Endothelial cell of umbilical vein (primary cell): ENCODE measurements around the gene NUMBL. TPM values are rescaled to one million over a fixed set of nuclear protein-coding genes. Genes with fewer than 3 reads are reported as not detected.

Experiments used
- BruUV-seq: library from RNA; stranded (reverse); fragments of 400-500 nt; replicated peaks from 2 replicates; lab custom pipeline; 2021; lab: Mats Ljungman, UMichigan
- CTCF ChIA-PET: fragments of 300-600, 350-600 bp; sonication (Branson Sonifier 250); formaldehyde crosslinking; loops from one replicate; lab custom pipeline; 2021; ENCODE audit warnings: antibody characterized with exemption, inconsistent platforms; lab: Charles Lee
- POLR2A ChIA-PET: fragments of 300-600, 350-600 bp; sonication (Branson Sonifier 250); formaldehyde crosslinking; loops from one replicate; lab custom pipeline; 2021; ENCODE audit warnings: antibody characterized with exemption, inconsistent platforms; lab: Charles Lee
- DNase-seq: peaks from one replicate; pipeline ENCODE4 v3.0.0-alpha.2; 2011; ENCODE audit warnings: low read depth, low spot score
- FAIRE-seq: peaks from 2 replicates; lab custom pipeline; 2011; peaks lifted over from hg19 to GRCh38; lab: Jason Lieb, UNC
- H2AFZ ChIP-seq: 2 replicates; pipeline ENCODE4 v1.6.0; 2012; ENCODE audit warnings: low read depth, low read length, control low read depth, inconsistent platforms
- H3K27ac ChIP-seq: 2 replicates; pipeline ENCODE4 v1.5.1; 2011; ENCODE audit warnings: low read depth, mild to moderate bottlenecking, control low read depth, low read length, moderate library complexity; ENCODE audit not compliant: insufficient read depth
- H3K27me3 ChIP-seq, 2 experiments: 2 replicates each; pipeline versions ENCODE4 v1.6.0 to v1.6.1; 2011; ENCODE audit warnings: low read length in 2 of 2, mixed read lengths in 1 of 2; ENCODE audit not compliant: control insufficient read depth in 2 of 2, insufficient read depth in 2 of 2
- H3K36me3 ChIP-seq, 2 experiments: 2 replicates in 1 of 2; 3 replicates in 1 of 2; pipeline ENCODE4 v1.5.1; 2011; ENCODE audit warnings: low read length in 2 of 2, mild to moderate bottlenecking in 1 of 2, moderate library complexity in 1 of 2; ENCODE audit not compliant: control insufficient read depth in 2 of 2, insufficient read depth in 2 of 2; ENCODE audit errors: extremely low read depth in 1 of 2
- H3K4me1 ChIP-seq: 3 replicates; pipeline ENCODE4 v1.5.1; 2011; ENCODE audit warnings: mild to moderate bottlenecking, low read length; ENCODE audit not compliant: control insufficient read depth, insufficient read depth; ENCODE audit errors: extremely low read depth
- H3K4me2 ChIP-seq: 2 replicates; pipeline ENCODE4 v1.6.1; 2011; ENCODE audit warnings: low read length, control low read depth, mixed read lengths; ENCODE audit not compliant: insufficient read depth
- H3K4me3 ChIP-seq, 3 experiments: fragments of 200-600 bp in 1 of 3; sonication (generic), shearing (Covaris generic) in 1 of 3; replicated peaks in 1 of 3; 2 replicates each; pipeline ENCODE4 v1.5.1; 2011 to 2016; ENCODE audit warnings: control low read depth in 3 of 3, low read length in 3 of 3, mild to moderate bottlenecking in 2 of 3, inconsistent platforms in 1 of 3, low read depth in 1 of 3, moderate library complexity in 1 of 3; ENCODE audit not compliant: insufficient read depth in 1 of 3
- H3K79me2 ChIP-seq: 2 replicates; pipeline ENCODE4 v1.6.0; 2012; ENCODE audit warnings: low read length, inconsistent platforms; ENCODE audit not compliant: control insufficient read depth, insufficient read depth
- H3K9ac ChIP-seq: replicated peaks from 2 replicates; pipeline ENCODE3; 2011; ENCODE audit warnings: low read length, control low read depth; ENCODE audit not compliant: insufficient read depth; ENCODE audit errors: extremely low read depth
- H3K9me1 ChIP-seq: replicated peaks from 3 replicates; pipeline ENCODE4 v1.6.0; 2011; ENCODE audit warnings: mild to moderate bottlenecking, low read length; ENCODE audit not compliant: control insufficient read depth, insufficient read depth; ENCODE audit errors: extremely low read depth
- H3K9me3 ChIP-seq: replicated peaks from 2 replicates; pipeline ENCODE4 v1.5.1; 2012; ENCODE audit warnings: low read length, inconsistent platforms; ENCODE audit not compliant: control insufficient read depth, insufficient read depth
- H4K20me1 ChIP-seq: replicated peaks from 2 replicates; pipeline ENCODE3; 2011; ENCODE audit warnings: mild to moderate bottlenecking, low read length; ENCODE audit not compliant: control insufficient read depth, insufficient read depth; ENCODE audit errors: extremely low read depth
- CTCF ChIP-seq, 2 donors: IDR thresholded peaks; 1 replicate in 1 of 2; 2 replicates in 1 of 2; pipeline ENCODE4 v1.5.1; 2011; ENCODE audit warnings: low read length in 2 of 2, mild to moderate bottlenecking in 2 of 2, moderate library complexity in 2 of 2, control low read depth in 1 of 2, inconsistent platforms in 1 of 2, low read depth in 1 of 2; ENCODE audit not compliant: insufficient read depth in 1 of 2; ENCODE audit errors: extremely low read depth in 1 of 2
- EZH2 ChIP-seq: IDR thresholded peaks from 2 replicates; pipeline ENCODE4 v1.6.1; 2012; ENCODE audit warnings: borderline replicate concordance, low read depth, mild to moderate bottlenecking, moderate library complexity, low read length, inconsistent platforms; ENCODE audit not compliant: severe bottlenecking
- FOS ChIP-seq: IDR thresholded peaks from 2 replicates; pipeline ENCODE4 v1.6.1; 2011; ENCODE audit warnings: mild to moderate bottlenecking, low read length, moderate library complexity, borderline replicate concordance; ENCODE audit not compliant: insufficient read depth
- GATA2 ChIP-seq: IDR thresholded peaks from 2 replicates; pipeline ENCODE4 v1.7.0; 2011; ENCODE audit warnings: low read depth, mild to moderate bottlenecking, moderate library complexity, mixed read lengths, low read length; ENCODE audit not compliant: insufficient read length, insufficient read depth
- MAX ChIP-seq: IDR thresholded peaks from 2 replicates; pipeline ENCODE4 v1.6.1; 2011; ENCODE audit not compliant: insufficient read depth, insufficient read length
- MYC ChIP-seq: IDR thresholded peaks from one replicate; pipeline ENCODE4 v1.6.1; 2011; ENCODE audit warnings: mild to moderate bottlenecking, low read depth, low read length
- POLR2A ChIP-seq: IDR thresholded peaks from 2 replicates; pipeline ENCODE4 v1.6.1; 2012; ENCODE audit warnings: low read depth, mild to moderate bottlenecking, control low read depth, low read length
- POLR2AphosphoS5 ChIP-seq: IDR thresholded peaks from 2 replicates; pipeline ENCODE4 v1.6.1; 2012; ENCODE audit warnings: low read depth, mild to moderate bottlenecking, control low read depth, low read length, moderate library complexity; ENCODE audit not compliant: insufficient read depth
- dilution Hi-C: fragments of 300-500 bp; cut with MboI; formaldehyde crosslinking; loops from one replicate; pipeline ENCODE4 v1.15.0; 2019; ENCODE audit warnings: low sequenced_read_pairs; ENCODE audit not compliant: extremely low pct_ligation_motif_present
- intact Hi-C: fragments of 100-400 bp; cut with micrococcal nuclease; formaldehyde crosslinking; loops from one replicate; pipeline ENCODE4 v1.10.0; 2022
- polyA plus RNA-seq, 4 experiments: library from polyadenylated mRNA; depleted of rRNA in 3 of 4; stranded (reverse) in 3 of 4; unstranded in 1 of 4; fragments of >200 nt; gene quantifications; 2 replicates each; pipeline versions ENCODE4 v1.2.1 to v1.2.3, GENCODE V29; 2011 to 2012; ENCODE audit warnings: missing spikeins in 1 of 4
- total RNA-seq: library from RNA; stranded (reverse); gene quantifications from 2 replicates; pipeline ENCODE4 v1.2.3, GENCODE V29; 2021

The NUMBL gene
- total and polyA plus RNA-seq, 2 donors (not counting 3 experiments of a cell fraction or from before 2014, with no cell fraction given) = 21.5 to 46.7 TPM

- no peak for TF ChIP-seq POLR2A
- no peak for TF ChIP-seq MYC
- TF ChIP-seq POLR2AphosphoS5 = no peak
- TF ChIP-seq CTCF (IDR thresholded peaks at IDR 0.05; ENCODE audit: extremely low read depth in 1 of 2, insufficient read depth in 1 of 2, low read depth in 1 of 2, low read length in 2 of 2) = no peak
- no peak for TF ChIP-seq FOS
- TF ChIP-seq EZH2 = no peak
- TF ChIP-seq GATA2 = no peak
- no peak for TF ChIP-seq MAX
- Histone ChIP-seq H3K9ac (no peak overlapping the region), H3K27me3 (no peaks in the 10 kb centered on the region), H3K4me1 (no peaks in the 10 kb centered on the region), H4K20me1 (no peaks in the 10 kb centered on the region), H3K9me1 (no peaks in the 10 kb centered on the region), H3K79me2 (no peaks in the 10 kb centered on the region), H3K9me3 (no peaks in the 10 kb centered on the region), H2AFZ (no peak overlapping the region), H3K4me2 (no peak overlapping the region), H3K4me3 (no peak overlapping the region), H3K27ac (no peak overlapping the region), H3K36me3 (no peaks in the 10 kb centered on the region)
- DNase-seq = no peak
- ChIA-PET CTCF (interaction anchor here (1.0 kb wide), 1 partner anchor 9 kb away, joined by 3 read pairs; no protein-coding TSS in a partner anchor), POLR2A (no interaction called here)
- no TSS peak for BruUV-seq
- FAIRE-seq = no peak
- dilution Hi-C loops (no loop called here), intact Hi-C loops (no loop called here)
Measured at GRCh38 chr19:40626918-40627317, 63.5 kb downstream of the NUMBL start.
